ENCODE measurements around the gene KAZN.
A peak's percentile ranks its signal among the peaks of the same experiment; 100 is the strongest.

KAZN gene

DNA sequence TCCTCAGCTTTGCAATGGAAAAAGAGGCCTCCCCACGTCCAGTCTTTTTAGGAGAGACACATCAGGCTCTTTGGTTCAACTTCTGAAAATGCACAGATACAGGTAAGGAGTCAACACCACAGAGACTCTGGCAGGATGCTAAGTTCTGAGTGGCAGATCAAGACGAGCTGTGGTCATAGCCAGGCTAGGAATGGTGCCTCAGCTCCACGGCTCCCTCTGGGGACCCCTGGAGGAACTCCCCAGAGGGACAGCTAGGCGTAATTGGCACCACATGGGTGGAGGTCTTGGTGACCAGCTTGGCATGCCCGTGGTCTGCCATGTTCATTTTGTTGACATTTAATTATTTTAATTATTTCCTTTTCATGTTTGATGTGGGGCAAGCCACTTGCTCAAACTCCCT lies 206.1 kb downstream of the KAZN start:
- Histone ChIP-seq H3K9me2 (replicated peaks; ENCODE audit: insufficient read depth, low read length) (no peaks in the 10 kb centered on the region), H3K36me3 (replicated peaks; ENCODE audit: insufficient read depth, low read length) (no peaks in the 10 kb centered on the region), H4K20me1 (ENCODE audit: insufficient read depth, low read length) (no peaks in the 10 kb centered on the region), H3K4me3 (ENCODE audit: low read length) (no peak overlapping the region), H3F3A (ENCODE audit: insufficient read depth, low read length) (no peaks in the 10 kb centered on the region), H2AFZ (ENCODE audit: low read length) (no peak overlapping the region), H3K27ac (ENCODE audit: low read length) (no peak overlapping the region), H3K4me1 (ENCODE audit: low read length) (peaks cover 6% of the 10 kb centered on the region; the same call in 1 of the 2 replicates), H3K79me2 (ENCODE audit: low read length) (no peaks in the 10 kb centered on the region), H3K4me2 (ENCODE audit: low read depth, low read length) (no peak overlapping the region), H3K9ac (ENCODE audit: low read length) (no peak overlapping the region), H3K27me3 (replicated peaks; ENCODE audit: insufficient read depth, low read length) (no peaks in the 10 kb centered on the region), H3K9me3 (replicated peaks; ENCODE audit: insufficient read depth, low read length) (no peaks in the 10 kb centered on the region)
- TF ChIP-seq, protein P1, sequence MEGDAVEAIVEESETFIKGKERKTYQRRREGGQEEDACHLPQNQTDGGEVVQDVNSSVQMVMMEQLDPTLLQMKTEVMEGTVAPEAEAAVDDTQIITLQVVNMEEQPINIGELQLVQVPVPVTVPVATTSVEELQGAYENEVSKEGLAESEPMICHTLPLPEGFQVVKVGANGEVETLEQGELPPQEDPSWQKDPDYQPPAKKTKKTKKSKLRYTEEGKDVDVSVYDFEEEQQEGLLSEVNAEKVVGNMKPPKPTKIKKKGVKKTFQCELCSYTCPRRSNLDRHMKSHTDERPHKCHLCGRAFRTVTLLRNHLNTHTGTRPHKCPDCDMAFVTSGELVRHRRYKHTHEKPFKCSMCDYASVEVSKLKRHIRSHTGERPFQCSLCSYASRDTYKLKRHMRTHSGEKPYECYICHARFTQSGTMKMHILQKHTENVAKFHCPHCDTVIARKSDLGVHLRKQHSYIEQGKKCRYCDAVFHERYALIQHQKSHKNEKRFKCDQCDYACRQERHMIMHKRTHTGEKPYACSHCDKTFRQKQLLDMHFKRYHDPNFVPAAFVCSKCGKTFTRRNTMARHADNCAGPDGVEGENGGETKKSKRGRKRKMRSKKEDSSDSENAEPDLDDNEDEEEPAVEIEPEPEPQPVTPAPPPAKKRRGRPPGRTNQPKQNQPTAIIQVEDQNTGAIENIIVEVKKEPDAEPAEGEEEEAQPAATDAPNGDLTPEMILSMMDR (IDR thresholded peaks at IDR 0.05; ENCODE audit: low read length), result peak; percentile 36
- no peak for TF ChIP-seq EZH2 (optimal IDR thresholded peaks at IDR 0.05; ENCODE audit: low read depth, low read length)
- DNase-seq, result no peak

DNA sequence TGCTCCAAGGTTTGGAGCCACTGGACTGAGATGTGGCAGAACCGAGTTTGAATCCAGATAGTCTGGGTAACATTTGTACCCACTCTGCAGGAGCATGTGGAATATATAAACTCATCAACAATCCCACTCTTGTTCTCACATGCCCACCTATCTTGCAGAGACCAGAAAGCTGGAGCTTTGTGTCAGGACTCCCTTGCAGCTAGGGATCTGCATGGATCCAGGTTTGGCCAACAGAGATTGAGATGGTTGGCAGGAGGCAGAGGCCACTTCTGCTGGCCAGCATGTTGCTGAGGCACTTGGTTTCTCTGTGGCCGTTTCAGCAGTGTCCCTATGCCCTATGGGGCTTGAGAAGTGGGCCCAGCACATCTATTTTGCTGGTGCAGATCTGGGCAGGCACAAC lies 208.3 kb downstream of the KAZN start:
- DNase-seq, result no peak
- Histone ChIP-seq H3K4me1 (ENCODE audit: low read length) (peaks cover 6% of the 10 kb centered on the region; the same call in 1 of the 2 replicates), H4K20me1 (ENCODE audit: insufficient read depth, low read length) (no peaks in the 10 kb centered on the region), H3K27ac (ENCODE audit: low read length) (no peak overlapping the region), H3K4me3 (ENCODE audit: low read length) (no peak overlapping the region), H3K9me3 (replicated peaks; ENCODE audit: insufficient read depth, low read length) (no peaks in the 10 kb centered on the region), H3K9ac (ENCODE audit: low read length) (no peak overlapping the region), H3K27me3 (replicated peaks; ENCODE audit: insufficient read depth, low read length) (no peaks in the 10 kb centered on the region), H3K4me2 (ENCODE audit: low read depth, low read length) (no peak overlapping the region), H3K79me2 (ENCODE audit: low read length) (no peaks in the 10 kb centered on the region), H2AFZ (ENCODE audit: low read length) (no peak overlapping the region), H3F3A (ENCODE audit: insufficient read depth, low read length) (no peaks in the 10 kb centered on the region), H3K9me2 (replicated peaks; ENCODE audit: insufficient read depth, low read length) (no peaks in the 10 kb centered on the region), H3K36me3 (replicated peaks; ENCODE audit: insufficient read depth, low read length) (no peaks in the 10 kb centered on the region)
- TF ChIP-seq EZH2phosphoT487 (IDR thresholded peaks at IDR 0.05; ENCODE audit: low read length) (no peak), EZH2 (optimal IDR thresholded peaks at IDR 0.05; ENCODE audit: low read depth, low read length) (no peak)
- TF ChIP-seq, protein P1 (IDR thresholded peaks at IDR 0.05; ENCODE audit: low read length), result no peak

DNA sequence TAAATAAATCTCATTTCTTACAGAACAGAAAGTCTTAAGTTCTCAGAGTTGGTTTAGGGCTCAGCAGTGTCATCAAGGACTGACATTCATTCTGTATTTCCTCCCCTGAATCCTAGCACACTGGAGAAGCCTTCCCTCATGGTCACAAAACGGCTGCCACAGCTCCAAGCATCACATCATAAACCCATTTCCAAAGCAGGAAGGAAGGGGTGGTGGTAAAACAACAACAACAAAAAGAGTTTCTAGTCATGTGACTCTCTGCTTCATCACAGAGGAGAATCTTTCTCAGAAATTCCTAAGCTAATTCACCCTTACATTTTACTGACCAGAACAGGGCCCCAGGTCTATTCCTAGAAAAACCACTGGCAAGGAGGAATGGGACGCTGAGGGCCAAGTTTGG lies 210.3 kb downstream of the KAZN start:
- H2AFZ ChIP-seq (ENCODE audit: low read length), result peak overlapping the region; percentile 29; the same call in 1 of the 2 replicates
- peak overlapping the region; percentile 19; the same call in 1 of the 2 replicates for H3K4me2 ChIP-seq (ENCODE audit: low read depth, low read length)
- H3K27ac ChIP-seq (ENCODE audit: low read length), result peak overlapping the region; percentile 24; the same call in 1 of the 2 replicates
- peaks cover 6% of the 10 kb centered on the region; the same call in 1 of the 2 replicates for H3K4me1 ChIP-seq (ENCODE audit: low read length)
- H3K36me3 ChIP-seq (replicated peaks; ENCODE audit: insufficient read depth, low read length), result no peaks in the 10 kb centered on the region
- no peak overlapping the region for H3K4me3 ChIP-seq (ENCODE audit: low read length)
- no peaks in the 10 kb centered on the region for H3K9me2 ChIP-seq (replicated peaks; ENCODE audit: insufficient read depth, low read length)
- TF ChIP-seq, protein P1 (IDR thresholded peaks at IDR 0.05; ENCODE audit: low read length), result no peak
- TF ChIP-seq EZH2 (optimal IDR thresholded peaks at IDR 0.05; ENCODE audit: low read depth, low read length), result no peak
- TF ChIP-seq EZH2phosphoT487 (IDR thresholded peaks at IDR 0.05; ENCODE audit: low read length), result no peak
- no peaks in the 10 kb centered on the region for H4K20me1 ChIP-seq (ENCODE audit: insufficient read depth, low read length)
- no peaks in the 10 kb centered on the region for H3F3A ChIP-seq (ENCODE audit: insufficient read depth, low read length)
- no peak overlapping the region for H3K9ac ChIP-seq (ENCODE audit: low read length)
- no peaks in the 10 kb centered on the region for H3K27me3 ChIP-seq (replicated peaks; ENCODE audit: insufficient read depth, low read length)
- H3K79me2 ChIP-seq (ENCODE audit: low read length), result no peaks in the 10 kb centered on the region
- H3K9me3 ChIP-seq (replicated peaks; ENCODE audit: insufficient read depth, low read length), result no peaks in the 10 kb centered on the region
- no peak for DNase-seq

All from MM.1S (cell line).